CD4-positive, alpha-beta T cell treated with Interleukin-4 for 1 hour (primary cell): ENCODE data around the gene ATRNL1.

Experiments
- DNase-seq, 2 donors: peaks; one replicate each; pipeline ENCODE4 v3.0.0-alpha.2; 2020 to 2022

Gene ATRNL1

GRCh38 chr10:115093286-115093775, at the start of gene ATRNL1:
Gene ATRNL1 (plus strand): TSS chr10:115093365. CDS start chr10:115093751, 386 bp downstream.
- DNase-seq: no peak

GRCh38 chr10:115043719-115044118, 49.4 kb upstream of the ATRNL1 start:
- DNase-seq: no peak

GRCh38 chr10:115044891-115045290, 48.3 kb upstream of the ATRNL1 start:
- DNase-seq: no peak

- no peak for DNase-seq
Measured at GRCh38 chr10:115045499-115045898, 47.7 kb upstream of the ATRNL1 start.

GRCh38 chr10:115046686-115047236, 46.4 kb upstream of the ATRNL1 start:
- no peak for DNase-seq

- no peak for DNase-seq
Measured at GRCh38 chr10:115047705-115048104, 45.5 kb upstream of the ATRNL1 start.

- no peak for DNase-seq
Measured at GRCh38 chr10:115049318-115049717, 43.8 kb upstream of the ATRNL1 start.

- no peak for DNase-seq
Measured at GRCh38 chr10:115049960-115050359, 43.2 kb upstream of the ATRNL1 start.

- no peak for DNase-seq
Measured at GRCh38 chr10:115050375-115051010, 42.7 kb upstream of the ATRNL1 start.

GRCh38 chr10:115051216-115051615, 41.9 kb upstream of the ATRNL1 start:
- no peak for DNase-seq

GRCh38 chr10:115052226-115052625, 40.9 kb upstream of the ATRNL1 start:
- no peak for DNase-seq

- no peak for DNase-seq
Measured at GRCh38 chr10:115052728-115053127, 40.4 kb upstream of the ATRNL1 start.

GRCh38 chr10:115056186-115056585, 37.0 kb upstream of the ATRNL1 start:
- DNase-seq: no peak

GRCh38 chr10:115059301-115059898, 33.8 kb upstream of the ATRNL1 start:
- no peak for DNase-seq

- DNase-seq: no peak
Measured at GRCh38 chr10:115063701-115064658, 29.2 kb upstream of the ATRNL1 start.

GRCh38 chr10:115065801-115066200, 27.4 kb upstream of the ATRNL1 start:
- DNase-seq: no peak

- no peak for DNase-seq
Measured at GRCh38 chr10:115066528-115066927, 26.6 kb upstream of the ATRNL1 start.

GRCh38 chr10:115073796-115074195, 19.4 kb upstream of the ATRNL1 start:
- no peak for DNase-seq

- no peak for DNase-seq
Measured at GRCh38 chr10:115082506-115082905, 10.7 kb upstream of the ATRNL1 start.

- DNase-seq: no peak
Measured at GRCh38 chr10:115084277-115084850, 8.8 kb upstream of the ATRNL1 start.

GRCh38 chr10:115091161-115091560, 2.0 kb upstream of the ATRNL1 start:
- no peak for DNase-seq

- DNase-seq: no peak
Measured at GRCh38 chr10:115092258-115092554, 959 bp upstream of the ATRNL1 start.
